Stimulated activated CD4-positive, alpha-beta T cell treated with anti-CD3 and anti-CD28 coated beads, Interleukin-12 subunit alpha, Interleukin-12 subunit beta, amount 100 ng/mL, for 4 hours (primary cell): Measurements from ENCODE around the gene IBA57.
"Not testable (repeated sequence)": the region's sequence is repeated elsewhere in the genome, so short reads cannot be mapped to it uniquely, and the experiment has no call there.

ENCODE experiments used
- DNase-seq: peaks from one replicate; pipeline ENCODE4 v3.0.0-alpha.2; 2020

Gene IBA57

GRCh38 chr1:228213917-228214808 lies 48.6 kb downstream of the IBA57 start:
- DNase-seq: no peak

- no peak for DNase-seq
These were observed 49.5 kb downstream of the IBA57 start for GRCh38 chr1:228214921-228215662.

DNA sequence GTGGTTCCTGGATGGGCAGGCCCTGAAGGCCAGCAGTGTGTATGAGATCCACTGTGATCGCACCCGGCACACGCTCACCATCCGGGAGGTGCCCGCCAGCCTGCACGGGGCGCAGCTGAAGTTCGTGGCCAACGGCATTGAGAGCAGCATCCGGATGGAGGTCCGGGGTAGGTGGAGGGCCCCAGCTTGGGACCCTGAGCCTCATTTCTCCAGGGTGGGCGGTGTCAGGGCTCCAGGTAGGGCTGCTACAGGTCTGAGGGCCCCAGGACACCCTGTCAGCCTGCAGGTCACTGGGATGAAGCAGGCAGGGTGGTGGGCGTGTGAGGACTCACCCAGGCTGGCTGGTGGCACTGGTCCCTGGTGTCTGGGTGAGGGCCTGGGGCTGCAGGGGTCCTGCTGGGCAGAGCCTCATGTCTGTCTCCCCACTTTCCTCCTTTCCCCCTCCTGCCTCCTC lies 50.1 kb downstream of the IBA57 start:
- DNase-seq: no peak

DNA sequence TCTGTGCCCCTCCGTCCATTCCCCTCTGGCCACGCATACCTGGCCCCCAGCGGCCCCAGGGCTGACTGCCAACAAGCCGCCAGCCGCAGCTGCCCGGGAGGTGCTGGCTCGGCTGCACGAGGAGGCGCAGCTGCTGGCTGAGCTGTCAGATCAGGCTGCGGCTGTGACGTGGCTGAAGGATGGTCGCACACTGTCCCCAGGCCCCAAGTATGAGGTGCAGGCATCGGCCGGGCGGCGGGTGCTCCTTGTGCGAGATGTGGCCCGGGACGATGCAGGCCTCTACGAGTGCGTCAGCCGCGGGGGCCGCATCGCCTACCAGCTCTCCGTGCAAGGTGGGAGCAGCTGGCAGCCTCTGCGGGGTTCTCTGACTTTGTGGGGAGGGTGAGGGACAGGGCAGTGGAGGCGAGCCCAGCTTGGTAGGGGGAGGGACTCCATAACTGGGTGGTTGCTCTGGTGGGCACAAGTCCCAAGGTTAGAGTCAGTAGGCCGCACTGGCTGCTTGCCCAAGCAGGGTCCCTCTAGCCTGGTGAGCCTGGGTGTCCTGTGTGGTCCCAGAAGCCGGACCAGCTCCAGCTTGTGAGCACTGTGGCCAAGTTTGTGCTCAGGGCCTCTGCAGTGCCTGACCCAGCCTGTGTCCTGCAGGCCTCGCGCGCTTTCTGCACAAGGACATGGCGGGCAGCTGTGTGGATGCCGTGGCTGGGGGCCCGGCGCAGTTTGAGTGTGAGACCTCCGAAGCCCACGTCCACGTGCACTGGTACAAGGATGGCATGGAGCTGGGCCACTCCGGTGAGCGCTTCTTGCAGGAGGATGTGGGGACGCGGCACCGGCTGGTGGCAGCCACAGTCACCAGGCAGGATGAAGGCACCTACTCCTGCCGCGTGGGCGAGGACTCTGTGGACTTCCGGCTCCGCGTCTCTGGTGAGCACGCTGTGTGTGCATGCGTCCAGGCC lies 51.0 kb downstream of the IBA57 start:
- DNase-seq: no peak

DNA sequence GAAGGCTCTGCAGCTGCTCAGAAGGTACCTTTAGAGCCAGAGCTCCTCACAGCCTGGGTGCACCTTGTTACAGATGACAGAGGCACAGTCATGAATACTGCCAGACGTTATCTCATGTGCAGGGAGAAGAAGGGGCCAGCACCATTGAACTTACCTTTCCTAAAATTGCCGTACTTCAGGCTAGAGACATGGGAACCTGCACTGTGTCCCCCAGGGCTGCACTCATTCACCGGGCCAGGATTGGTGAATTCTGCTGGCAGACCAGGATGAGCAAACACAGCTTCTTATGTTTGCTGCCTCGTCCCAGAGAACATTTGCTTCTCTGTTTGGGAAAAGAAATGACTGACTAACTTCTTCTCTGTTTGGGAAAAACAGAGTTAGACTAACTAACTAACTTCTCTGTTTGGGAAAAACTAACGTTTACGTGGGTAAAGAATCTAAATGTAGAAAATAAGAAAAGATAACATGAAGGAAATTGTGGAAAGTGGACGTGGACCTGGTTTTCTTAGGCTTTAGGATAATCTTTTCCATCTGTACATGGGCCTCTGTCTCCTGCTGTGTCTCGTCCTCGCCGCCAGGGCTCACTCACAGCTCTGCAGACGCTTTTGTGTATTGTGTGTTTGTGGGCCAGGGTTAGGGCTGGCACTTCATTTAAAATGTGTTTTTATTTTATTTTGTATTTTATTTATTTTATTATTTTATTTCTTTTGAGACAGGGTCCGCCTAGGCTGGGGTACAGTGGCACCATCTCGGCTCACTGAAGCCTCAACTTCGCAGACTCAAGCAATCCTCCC lies 52.1 kb downstream of the IBA57 start:
- no peak for DNase-seq

- no peak for DNase-seq
These were observed 53.1 kb downstream of the IBA57 start for GRCh38 chr1:228218513-228219244.

GRCh38 chr1:228219245-228219961 lies 53.8 kb downstream of the IBA57 start:
- no peak for DNase-seq

DNA sequence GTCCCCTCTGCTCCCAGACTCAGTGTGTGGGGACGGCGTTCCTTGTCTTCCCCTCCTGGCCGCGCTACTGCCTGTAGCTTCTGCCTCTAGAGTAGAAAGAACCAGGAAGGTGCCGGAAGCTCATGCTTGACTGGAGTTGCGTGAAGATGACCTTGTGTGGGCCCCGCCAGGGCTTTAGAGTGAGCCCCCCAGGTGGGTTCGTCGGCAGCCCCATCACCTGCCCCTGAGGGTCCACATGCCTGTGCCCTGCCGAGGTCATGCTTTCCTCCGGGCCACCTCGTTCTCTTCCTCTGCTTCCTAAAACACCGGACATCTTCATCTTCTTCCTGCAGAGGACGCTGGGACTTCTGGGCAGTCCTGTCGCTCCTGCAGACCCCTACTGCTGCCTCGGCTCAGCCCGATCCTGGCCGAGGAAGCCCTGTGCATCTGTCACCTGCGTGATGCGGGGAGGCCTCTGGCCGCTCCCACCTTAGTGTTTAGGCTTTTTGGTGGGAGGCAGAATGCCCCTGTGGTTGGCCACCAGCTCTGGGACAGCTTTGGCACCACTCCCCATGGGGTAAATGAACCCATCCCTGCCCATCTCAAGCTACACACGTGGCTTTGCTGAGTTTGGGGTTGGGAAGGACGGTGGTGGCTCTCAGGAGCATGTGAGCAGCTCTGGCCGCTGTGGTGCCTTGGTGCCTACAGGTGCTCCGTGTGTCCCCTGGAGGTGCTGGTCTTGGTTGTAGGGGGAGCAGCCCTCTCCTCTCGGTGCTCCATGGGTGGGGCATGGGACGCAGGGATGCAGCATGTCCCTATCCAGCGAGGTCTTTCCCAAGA lies 54.6 kb downstream of the IBA57 start:
- no peak for DNase-seq

DNA sequence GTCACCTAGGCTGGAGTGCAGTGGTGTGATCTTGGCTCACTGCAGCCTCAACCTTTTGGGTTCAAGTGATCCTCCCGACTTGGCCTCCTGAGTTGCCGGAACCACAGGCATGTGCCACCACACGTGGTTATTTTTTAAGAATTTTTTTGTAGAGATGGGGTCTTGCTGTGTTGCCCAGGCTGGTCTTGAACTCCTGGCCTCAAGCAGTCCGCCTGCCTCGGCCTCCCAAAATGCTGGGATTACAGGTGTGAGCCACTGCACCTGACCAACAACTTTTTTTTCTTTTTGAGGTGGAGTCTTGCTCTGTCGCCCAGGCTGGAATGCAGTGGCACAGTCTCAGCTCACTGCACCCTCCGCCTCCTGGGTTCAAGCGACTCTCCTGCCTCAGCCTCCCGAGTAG lies 55.5 kb downstream of the IBA57 start:
- DNase-seq: not testable (repeated sequence)

DNA sequence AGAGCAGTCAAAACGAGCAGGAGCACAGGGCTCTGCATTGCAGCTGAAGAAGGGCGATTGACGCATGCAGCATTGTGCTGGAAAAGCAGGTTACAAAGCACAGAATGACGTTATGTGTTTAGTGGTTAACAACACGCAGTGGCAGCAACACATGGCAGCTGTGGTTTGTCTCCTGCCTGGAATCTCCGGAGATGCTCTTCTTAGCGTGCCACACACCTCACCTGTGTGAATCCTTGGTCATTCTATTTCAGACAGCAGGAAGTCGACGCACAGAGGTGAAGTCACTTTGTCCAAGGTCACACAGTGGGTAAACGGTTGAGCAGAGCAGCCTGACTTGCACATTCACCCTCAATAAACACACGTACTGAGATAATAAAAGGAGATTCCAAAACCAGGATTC lies 56.9 kb downstream of the IBA57 start:
- DNase-seq: no peak

- no peak for DNase-seq
These were observed 58.9 kb downstream of the IBA57 start for GRCh38 chr1:228224198-228225164.

- no peak for DNase-seq
These were observed 59.6 kb downstream of the IBA57 start for GRCh38 chr1:228225165-228225710.

DNA sequence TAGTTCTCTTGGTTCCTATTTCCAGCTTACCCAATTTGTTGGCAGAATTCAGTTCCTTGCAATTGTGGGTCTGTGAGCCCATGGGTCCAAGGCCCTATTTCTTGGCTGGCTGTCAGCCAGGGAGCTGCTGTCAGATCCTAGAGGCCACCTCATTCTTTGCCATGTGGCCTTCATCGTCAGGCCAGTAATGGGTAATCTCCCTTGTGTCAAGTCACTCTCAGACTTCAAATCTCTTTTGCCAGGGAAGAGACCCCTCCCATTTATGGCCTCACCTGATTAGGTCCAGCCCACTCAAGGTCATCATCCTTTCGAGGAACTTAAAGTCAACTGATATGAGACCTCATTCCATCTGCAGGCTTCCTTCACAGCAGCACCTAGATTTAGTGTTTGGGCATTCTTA lies 60.1 kb downstream of the IBA57 start:
- DNase-seq: no peak

- no peak for DNase-seq
These were observed 60.7 kb downstream of the IBA57 start for GRCh38 chr1:228226141-228226874.

DNA sequence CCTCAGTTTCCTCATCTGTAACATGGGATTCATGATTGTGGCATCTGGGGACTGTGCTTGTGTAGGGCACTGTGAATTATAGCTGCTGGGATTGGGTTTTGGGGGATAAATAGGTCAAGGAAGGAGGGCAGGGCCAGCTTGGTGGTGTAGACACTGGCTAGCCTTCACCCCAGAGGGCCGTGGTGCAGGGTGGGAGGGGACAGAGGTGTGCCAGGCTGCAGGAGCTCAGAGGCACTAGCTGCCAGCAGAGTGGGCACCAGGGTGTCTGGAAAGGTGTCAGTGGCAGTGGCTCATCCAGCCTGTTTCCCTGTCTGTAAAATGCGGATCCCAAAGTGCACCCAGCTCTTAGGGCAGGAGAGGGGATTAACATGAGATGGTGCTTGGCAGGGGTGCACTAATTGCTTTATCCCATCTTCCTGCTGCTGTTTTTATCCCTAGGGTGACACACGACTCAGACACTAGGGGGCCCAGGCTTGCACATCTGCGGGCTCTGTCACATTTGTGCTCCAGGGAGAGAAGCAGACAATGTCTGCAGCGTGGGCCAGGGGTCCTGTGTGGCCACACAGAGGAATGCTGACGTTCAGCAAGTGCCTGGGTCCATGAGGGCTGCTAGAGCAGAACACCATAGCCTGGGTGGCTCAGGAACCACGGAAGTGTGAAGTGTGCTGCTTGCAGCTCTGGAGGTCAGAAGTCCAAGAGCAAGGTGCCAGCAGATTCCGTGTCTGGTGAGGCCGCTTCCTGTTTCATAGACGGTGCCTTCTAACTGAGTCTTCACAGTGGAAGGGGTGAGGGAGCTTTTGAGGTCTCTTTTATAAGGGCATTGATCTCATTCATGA lies 61.6 kb downstream of the IBA57 start:
- no peak for DNase-seq

GRCh38 chr1:228228147-228228546 lies 62.5 kb downstream of the IBA57 start:
- not testable (repeated sequence) for DNase-seq
